NCI-H345 (cell line): ENCODE results near the gene HM13.
A peak's percentile ranks its signal among the peaks of the same experiment; 100 is the strongest.
"Not testable (repeated sequence)": the region's sequence is repeated elsewhere in the genome, so short reads cannot be mapped to it uniquely, and the experiment has no call there.

Experiments used
- DNase-seq: peaks from one replicate; lab custom pipeline; 2025; lab: John Stamatoyannopoulos, UW

Gene HM13

DNA sequence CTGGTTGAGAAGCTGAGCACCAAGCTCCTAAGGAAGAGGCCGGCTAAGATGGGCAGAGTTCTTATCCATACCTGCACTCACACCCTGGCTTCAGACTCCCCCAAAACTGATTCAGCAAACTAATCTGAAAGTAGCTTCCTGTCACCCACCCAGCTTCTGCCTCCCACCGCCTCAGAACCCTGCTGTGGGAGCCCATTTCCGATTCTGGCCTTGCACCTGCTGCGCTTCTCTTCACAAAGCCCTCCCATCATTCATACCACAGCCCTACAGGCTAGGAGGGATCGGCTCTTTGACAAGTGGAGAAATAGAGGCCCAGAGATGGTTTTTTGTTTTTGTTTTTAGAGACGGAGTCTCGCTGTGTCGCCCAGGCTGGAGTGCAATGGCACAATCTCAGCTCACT lies 28.7 kb downstream of the HM13 start:
- DNase-seq = no peak

DNA sequence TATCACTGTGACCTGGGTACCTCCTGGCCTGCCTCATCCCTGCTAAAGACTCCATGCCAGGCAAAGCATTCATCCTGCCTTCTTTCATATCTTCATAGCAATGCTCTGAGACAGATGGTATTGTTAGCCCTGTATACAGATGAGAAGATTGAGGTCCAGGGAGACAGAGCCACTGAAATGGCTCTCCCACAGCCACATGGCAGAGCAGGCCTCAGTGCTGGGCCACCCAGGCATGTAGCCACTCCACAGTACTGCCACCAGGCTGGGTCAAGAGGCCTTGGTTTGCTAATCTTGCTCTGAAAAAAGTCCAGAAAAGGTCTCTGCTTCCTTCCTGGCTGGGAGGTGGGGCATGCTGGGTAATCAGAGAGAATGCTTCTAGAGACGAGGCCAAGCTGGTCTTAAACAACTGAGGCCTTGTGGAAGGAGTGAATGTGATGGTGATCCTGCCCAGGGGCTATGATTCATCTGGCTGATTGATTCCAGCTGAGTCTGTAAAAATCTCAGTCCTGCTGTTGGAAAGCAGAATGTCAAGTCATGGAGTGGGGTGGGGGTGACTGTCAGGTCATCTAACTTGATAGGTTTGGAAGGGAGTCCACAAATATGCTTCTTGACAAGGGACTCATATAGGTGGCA lies 29.8 kb downstream of the HM13 start:
- DNase-seq = no peak

DNA sequence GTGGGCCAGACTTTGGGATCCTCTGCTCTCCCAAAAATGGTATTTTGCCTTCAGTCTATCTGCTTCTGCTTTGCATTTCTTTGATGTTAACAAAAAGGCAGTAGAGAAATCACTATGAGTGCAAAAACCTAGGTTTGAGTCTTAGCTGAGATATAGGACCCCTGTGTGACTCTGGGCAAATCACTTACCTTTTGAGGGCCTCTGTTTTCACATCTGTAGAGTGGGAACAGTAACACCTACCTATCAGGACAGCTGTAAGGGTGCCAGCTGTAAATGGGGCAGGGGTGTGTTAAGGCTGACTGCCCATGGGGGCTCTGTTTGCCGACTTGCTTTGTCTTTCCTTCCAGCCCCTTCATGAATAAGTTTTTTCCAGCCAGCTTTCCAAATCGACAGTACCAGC lies 30.4 kb downstream of the HM13 start:
- no peak for DNase-seq

DNA sequence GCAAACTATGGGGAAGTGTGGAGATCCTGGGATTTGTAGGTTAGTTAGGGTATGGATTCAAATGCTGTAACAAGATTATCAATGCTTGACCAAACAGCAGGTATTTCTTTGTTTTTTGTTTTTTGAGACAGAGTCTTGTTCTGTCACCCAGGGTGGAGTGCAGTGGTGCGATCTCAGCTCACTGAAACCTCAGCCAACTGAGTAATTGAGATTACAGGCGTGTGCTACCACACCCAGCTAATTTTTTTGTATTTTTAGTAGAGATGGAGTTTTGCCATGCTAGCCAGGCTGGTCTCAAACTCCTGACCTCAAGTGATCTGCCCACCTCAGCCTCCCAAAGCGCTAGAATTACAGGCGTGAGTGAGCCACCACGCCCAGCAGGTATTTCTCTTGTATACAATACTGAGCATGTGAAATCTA lies 31.4 kb downstream of the HM13 start:
- DNase-seq = not testable (repeated sequence)

DNA sequence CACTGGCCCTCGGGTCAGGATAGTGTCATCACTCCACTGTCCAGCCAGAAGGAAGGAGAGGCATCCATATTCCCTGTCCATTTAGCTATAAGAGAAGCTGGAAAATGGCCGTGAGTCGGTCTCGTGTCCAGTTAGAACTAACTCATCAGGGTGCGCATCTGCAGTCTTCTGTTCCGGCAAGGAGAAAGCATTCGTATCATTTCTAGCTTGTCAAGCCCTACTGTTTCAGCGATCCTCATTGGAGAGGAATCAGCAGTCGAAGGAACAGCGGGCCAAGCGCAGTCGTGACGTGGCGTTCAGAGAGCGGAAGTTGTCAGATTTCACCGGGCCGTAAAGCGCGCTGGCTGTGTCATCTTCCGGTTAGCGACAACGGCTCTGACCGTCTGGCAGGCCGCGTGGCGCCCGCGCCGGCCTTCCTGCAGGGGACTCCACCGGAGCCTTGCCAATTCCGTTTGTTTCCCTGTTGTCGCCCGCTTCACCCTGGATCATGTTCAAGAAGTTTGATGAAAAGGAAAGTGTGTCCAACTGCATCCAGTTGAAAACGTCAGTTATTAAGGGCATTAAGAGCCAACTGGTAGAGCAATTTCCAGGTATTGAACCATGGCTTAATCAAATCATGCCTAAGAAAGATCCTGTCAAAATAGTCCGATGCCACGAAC lies 32.9 kb downstream of the HM13 start:
- DNase-seq = peak; percentile 87

DNA sequence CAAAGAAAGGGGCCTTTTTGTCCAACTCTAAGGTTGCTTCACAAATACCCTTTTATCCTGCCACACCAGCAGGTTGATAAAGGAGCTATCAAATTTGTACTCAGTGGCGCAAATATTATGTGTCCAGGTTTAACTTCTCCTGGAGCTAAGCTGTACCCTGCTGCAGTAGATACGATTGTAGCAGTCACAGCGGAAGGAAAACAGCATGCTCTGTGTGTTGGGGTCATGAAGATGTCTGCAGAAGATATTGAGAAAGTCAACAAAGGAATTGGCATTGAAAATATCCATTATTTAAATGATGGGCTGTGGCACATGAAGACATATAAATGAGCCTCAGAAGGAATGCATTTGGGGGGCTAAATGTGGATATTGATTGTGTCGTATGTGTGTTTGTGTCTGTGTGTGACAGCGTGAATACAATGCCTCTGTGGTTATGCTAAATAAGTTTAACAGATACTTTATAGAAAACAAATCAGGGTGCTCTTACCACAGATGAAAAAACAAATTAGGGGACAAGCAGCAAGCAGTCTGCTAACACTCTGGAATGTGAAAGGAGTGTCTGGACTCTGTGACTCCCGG lies 33.6 kb downstream of the HM13 start:
- DNase-seq = no peak

DNA sequence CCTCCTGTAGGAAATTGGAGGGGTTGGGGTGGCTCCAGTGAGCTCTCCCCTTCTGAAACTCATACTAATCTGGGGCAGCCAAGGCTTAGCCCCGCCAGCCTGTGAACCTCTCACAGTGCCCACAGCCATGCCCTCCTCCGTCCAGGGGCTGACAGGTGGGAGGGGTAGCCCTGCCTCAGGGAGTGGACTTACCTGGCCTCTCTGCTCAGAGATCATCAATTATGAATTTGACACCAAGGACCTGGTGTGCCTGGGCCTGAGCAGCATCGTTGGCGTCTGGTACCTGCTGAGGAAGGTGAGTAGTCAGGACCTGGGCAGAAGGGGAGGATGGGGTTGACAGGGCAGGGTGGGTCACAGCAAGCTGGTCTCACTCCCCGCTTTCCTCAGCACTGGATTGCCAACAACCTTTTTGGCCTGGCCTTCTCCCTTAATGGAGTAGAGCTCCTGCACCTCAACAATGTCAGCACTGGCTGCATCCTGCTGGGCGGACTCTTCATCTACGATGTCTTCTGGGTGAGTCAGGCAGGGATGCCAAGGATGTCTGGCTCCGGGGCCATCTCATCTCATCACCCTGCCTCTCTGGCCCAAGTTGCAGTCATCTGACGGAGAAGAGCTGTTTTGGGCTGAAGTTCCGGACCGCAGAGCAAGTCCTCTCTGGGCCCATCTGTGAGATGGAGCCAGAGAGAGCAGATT lies 34.7 kb downstream of the HM13 start:
- no peak for DNase-seq

DNA sequence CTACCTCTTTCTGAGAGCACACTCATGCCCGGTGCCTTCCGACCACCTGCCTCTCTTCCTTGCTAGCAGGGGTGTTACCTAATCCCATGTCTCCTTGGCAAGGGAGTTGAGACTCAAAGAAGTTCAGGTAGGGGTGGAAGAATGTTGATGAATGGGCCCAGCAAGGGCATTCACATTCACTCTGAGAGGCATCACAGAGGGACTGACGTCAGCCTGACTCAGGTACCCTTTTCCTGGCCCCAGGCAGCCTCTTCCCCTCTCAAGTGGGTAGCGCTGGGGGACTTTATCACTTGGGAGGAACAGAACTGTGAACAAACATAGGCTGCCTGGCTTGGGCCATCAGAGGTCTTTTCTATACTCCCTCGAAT lies 35.3 kb downstream of the HM13 start:
- no peak for DNase-seq

DNA sequence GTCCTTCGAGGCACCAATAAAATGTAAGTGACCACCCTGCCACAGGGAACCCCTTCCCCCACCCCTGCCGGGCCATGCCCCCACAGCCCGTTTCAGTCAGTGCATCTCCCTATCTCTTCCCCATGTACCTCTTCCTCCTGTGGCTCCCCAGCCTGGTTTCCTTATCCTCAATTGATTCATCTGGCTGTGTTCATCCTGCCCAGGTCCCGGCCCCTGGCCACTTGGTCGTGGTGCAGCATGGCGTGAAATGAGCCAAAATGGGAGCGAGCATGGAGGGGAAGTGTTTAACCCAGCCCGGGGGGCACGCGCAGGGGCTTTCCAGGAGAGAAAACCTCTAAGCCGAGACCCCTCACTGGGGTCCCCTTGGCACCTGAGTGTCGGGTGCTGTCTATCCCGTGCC lies 35.9 kb downstream of the HM13 start:
- DNase-seq = no peak

DNA sequence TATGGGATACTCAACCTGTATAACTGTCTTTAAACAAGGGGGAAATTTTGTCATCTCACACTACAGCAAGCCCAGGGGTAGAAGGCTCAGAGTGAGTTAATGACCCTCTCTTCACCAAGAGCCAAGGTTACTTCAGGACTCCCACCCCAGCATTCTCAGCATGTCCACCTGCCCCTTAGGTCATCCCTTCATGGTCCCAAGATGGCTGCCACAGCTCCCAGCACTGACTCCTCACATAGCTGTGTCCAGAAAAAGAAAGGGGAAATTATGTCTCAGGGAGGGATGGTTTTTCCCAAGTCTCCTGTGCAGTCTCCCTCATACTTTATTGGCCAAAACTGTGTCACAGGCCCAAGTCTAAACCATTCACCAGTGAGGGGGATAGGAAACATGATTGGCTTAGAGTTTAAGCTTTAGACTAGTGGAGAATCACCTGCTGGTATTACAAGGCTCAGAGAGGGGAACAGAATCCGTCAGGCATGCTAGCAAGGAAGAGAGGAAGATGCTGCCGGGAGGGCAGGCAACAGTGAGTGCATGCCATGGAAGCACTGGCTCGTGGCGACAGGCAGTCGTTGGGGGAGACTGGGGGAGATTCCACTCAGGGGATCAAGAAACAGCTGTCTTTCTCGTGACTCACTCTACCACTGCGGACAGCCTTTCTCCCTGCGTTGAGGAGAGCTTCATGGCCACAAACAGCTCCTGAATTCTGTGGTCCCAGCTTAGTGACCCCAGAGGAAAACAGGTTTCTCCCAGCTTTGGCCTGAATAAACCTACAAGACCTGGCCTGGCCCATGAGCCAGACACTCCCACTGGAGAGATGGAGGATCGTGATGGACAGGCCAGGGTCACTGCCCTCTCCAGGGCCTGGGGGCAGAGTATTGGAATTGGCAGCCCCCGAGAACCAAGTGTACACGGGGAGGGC lies 37.2 kb downstream of the HM13 start:
- no peak for DNase-seq

DNA sequence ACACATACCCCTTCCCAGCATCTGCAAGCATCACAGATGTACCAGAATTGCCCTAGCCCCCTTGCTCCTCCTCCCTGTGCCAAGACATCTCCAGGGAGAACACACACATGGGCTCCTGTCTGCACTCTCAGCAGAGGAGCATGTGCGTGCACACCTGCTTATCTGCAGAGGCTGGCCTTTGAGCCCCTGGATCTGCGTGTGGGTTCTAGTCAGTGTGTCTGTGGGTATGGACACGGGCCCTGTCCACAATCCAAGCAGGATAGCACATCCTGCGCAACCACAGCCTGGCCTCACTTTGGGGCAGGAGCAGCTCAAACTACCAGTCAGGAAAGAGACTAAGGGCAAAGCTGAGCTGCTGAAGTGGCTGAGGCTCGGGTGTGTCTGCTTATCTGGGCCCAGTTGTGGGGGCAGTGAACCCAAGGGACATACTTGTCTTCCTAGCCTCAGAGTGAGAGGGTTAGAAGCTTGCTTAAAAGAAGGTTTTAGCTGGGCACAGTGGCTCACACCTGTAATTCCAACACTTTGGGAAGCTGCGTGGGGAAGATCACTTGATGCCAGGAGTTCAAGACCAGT lies 41.0 kb downstream of the HM13 start:
- no peak for DNase-seq

DNA sequence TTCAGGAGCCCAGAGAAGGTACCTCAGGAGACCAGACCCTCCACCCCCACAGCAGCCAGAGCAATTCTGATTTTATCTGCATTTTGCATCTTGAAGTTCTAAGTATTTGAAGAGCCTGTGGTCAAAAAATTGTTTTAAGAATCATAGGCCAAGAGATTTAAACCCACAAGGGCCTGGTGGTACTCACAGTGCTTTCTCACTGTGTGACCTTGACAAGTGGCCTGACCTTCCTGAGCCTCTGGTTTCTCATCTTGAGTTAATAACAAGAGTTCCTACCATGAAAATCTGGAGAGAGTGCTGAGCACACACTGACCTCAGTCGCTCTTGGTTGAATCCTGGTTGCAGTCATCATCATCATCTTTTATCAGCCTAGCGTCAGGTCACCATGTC lies 45.5 kb downstream of the HM13 start:
- DNase-seq = no peak

DNA sequence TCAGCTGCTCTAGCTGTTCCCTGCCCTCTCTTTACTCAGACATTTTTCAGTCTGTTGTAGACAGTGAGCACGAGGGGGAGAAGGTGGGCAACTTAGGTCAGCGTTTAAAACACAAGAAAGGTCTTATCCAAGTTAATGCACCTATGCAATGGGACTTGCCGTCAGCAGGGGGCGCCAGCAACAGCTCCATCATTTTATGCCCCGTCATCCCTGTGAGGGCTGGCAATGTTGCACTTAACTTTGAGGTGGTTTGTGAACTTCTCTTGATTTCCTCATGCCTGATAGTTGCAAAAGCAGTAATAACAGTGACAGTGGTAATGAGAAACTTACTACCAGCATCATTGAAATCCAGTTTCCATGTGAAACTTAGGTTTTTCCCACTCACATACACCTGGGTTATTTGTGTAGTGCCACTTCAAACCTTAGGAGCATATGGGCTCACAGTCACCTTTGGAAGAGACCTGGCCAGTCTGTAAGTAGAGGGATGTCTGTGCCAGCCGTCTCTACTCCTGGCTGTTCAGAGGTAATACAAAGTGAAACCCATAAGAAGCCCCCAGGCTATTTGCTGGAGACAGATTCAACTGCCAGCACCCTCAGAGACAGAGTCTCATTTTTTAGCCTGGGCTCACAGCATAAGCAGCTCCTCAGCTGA lies 46.0 kb downstream of the HM13 start:
- peak; percentile 67 for DNase-seq

DNA sequence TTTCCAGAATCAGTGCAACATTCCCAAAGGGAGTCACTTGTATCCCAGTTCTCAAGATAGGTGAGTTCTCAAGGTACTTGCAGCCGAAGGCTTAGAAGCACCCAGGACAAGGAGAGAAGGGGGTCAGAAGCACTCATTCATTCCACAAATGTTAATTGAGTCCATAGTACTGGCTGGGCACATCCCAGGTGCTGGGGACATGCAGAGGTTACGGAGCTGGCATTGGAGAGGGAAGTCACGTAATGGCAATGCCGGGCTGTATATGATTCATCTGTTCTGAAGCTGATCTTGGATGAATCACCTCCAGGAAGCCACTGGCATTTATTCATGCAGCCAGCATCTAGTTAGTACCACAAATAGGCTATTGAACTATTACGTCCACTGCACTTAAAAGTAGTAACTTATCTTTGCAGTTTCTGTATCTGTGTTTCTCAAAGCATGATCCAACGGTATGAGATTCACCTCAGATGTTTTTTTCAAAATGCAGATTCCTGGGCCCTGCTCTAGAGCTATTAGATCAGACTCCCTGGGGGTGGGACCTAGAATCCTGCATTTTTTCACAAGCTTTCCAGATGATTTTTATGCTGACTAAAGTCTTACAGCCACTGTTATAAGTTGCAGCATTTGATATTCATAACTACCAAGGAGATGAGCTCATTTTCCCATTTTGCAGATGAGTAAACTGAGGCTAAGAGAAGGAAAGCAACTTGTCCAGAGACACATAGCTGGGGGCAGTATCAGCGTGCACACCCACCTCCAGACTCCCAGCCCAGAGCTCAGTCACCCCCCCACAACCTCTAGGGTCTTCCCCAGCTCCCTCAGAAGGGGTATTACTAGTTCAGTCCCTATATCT lies 46.7 kb downstream of the HM13 start:
- DNase-seq = no peak

DNA sequence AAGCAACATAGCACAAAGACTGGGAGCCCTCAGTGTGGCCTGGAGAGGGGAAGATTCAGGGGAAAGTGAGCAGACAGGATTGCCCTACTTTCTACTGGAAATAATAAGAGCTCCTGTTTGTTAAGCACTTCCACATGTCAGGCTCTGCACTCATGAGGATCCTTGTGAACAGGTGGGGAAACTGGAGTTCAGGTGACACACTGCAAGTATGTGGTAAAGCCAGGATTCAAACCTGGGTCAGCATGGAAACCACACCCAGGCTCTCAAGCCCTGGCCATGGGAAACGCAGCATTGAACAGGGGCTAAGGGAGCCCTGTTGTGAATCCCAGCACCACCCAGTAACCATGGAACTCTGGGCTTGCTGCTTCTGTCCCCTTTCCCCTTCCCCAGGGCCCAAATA lies 48.0 kb downstream of the HM13 start:
- no peak for DNase-seq

DNA sequence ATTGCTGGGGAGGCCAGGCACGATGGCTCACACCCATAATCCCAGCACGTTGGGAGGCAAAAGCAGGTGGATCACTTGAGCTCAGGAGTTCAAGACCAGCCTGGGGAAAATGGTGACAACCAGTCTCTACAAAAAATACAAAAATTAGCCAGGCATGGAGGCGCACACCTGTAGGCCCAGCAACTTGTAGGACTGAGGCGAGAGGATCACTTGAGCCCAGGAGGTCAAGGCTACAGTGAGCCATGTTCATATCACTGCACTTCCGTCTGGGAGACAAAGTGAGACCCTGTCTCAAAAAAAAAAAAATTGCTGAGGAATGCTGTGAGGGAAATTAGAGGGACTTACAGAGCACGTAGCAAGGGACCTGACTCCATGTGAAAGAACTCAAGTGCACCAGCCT lies 50.0 kb downstream of the HM13 start:
- DNase-seq = no peak

DNA sequence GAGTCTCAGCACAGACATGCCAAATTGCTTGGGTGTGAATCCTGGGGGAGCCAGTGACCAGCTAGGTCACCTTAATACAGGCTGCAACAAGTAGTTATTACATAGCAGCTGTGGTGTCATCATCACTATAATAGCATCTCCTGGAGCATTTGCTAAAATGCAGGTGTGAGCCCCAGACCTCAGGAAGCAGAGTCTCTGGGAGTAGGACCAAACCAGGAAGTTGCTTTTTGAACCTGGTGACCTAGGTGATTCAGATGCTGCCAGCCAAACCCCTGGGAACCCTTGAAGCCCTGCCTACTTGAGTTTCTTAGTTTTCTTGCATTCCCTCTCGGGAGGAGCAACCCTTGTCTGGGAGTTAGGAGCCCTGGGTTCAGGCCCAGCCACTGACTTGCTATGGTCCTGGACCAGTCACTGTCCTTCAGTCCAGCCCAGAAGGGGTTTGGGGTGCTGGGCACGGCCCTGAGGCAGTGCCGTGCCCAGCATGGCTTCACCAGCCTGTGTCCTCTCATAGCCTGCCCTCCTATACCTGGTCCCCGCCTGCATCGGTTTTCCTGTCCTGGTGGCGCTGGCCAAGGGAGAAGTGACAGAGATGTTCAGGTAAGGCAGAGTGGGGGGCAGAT lies 51.6 kb downstream of the HM13 start:
- DNase-seq = no peak

DNA sequence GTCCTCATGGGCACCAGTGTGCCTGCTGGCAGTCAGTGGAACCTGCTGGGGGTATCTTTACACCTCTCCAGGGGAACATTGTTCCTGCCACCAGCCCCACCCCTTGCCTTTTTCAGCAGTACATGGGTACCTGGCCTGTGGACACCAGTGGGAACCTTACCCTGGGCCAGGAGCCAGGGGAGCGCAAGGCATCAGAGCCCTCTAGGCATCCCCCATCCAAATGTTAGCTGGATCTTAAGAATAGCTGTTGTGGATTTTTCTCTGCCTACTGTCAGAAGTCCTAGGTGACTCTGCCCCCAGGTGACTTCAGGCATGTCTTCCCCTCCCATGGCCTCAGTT lies 52.0 kb downstream of the HM13 start:
- no peak for DNase-seq

DNA sequence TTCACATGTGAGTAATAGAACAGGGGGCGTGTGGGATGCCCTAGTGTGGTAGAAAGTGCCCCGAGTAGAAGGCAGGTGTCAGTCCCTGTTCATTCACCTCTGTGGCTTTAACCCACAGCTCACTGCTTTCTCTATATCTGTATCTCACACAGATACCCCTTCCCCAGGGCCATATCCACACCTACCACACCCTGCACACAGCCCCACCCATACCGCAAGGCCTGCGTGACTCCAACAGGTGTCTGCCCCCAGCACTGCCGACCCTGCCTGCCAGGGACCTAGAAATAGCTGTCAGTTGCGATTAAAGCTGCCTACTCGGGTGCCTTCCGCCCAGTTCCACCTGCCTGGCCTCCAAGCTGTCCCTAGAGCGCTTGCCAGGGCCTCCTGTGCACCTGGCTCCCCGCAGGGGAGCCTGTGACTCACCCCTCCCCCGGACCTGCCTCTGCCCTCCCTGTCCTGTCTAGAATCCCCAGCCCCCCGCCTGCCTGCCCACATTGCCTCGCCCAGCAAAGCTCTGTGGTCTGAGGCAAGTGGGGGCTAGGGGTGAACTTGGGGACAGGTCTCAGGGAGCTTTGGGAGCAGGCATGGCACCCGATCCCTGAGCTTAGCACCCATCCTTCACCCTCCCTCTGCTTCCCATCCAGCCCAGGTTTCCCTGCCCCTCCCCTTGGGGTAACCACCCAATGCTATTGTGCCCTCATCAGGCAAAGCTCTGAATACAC lies 52.6 kb downstream of the HM13 start:
- DNase-seq = peak; percentile 95
